SK-N-MC (cell line): ENCODE results near the gene CYRIA.

ENCODE experiments used
- EZH2 ChIP-seq: fragments of 200-600 bp; sonication (generic); IDR thresholded peaks from one replicate; pipeline ENCODE4 v1.6.1; 2017; ENCODE audit warnings: antibody characterized with exemption
- FOXP2 ChIP-seq: optimal IDR thresholded peaks from 2 replicates; pipeline ENCODE3; 2011; ENCODE audit warnings: mild to moderate bottlenecking, moderate library complexity; ENCODE audit not compliant: insufficient read depth; ENCODE audit errors: extremely low read length, control extremely low read depth
- POLR2AphosphoS5 ChIP-seq: IDR thresholded peaks from 2 replicates; pipeline ENCODE4 v1.6.1; 2012; ENCODE audit warnings: mild to moderate bottlenecking, low read depth, low read length, borderline replicate concordance

DNA sequence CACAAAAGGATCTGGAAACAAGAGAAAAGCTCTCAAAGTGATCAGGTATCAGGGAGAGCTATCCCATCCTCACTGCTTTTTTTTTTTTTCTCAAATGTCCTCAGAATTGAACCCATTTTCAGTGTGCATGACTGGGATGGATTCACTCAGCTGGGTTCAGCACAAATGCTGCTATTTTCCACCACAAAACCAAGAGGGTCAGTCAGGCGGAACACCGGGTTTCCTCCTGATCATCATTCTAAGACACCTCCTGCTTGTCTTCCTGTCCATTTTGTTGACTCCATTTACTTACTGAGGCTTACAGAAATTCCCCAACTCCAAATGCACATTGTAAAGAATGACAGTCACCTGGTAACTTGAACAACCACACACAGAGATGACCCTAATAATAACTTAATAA lies 39.9 kb downstream of the CYRIA start:
- no peak for TF ChIP-seq EZH2
- no peak for TF ChIP-seq POLR2AphosphoS5
- TF ChIP-seq FOXP2: no peak
